COLO829 (cell line): Measurements from ENCODE around the gene KMT2B.
A peak's percentile ranks its signal among the peaks of the same experiment; 100 is the strongest.
"Not testable (repeated sequence)": the region's sequence is repeated elsewhere in the genome, so short reads cannot be mapped to it uniquely, and the experiment has no call there.

Experiments
- DNase-seq: peaks from one replicate; pipeline ENCODE4 v3.0.0; 2012; ENCODE audit warnings: low spot score

Gene KMT2B

DNA sequence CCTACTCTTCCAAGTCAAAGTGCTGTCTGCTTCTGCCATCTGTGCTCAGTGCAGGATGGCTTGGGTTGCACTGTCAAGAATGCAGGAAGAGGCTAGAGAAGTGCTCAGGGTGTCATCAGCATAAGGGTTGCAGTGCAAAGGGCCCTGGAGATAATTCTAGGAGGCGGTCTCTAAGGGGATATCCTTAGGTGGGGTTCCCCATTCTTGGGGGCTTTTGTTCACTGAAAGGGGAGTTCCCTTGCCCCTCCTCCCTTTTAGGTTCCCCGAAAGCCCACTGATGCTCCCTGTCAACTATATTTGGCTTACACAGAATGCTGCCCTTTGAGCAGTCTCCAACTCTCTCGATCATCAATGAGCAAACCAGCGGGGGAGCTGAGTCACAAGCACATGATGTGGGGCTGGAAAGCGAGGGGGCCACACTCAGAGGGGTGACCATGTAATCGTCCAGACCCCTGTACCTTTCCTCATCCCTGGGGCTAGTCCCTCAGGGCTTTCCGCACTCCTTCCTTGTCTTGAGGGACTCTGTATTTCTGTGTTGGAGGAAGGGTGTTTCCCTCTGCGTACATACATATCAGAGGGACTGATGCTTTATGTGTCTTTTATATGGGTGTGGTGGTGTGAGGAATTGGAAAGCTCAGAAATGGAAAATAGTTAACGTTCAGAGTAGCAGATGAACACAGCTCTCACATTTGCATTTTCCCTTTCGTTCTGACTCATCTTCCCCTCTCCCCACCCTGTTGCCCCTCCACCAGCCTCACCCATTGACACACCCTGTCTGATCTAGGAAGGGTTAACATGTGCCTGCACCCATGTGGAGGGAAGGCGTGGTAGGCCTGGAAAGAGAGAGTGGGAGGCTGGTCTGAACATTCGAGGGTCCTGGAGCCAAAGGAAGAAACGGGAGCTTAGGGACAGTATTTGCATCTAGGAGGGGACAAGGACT is 6.7 kb upstream of the KMT2B start:
- DNase-seq = no peak

- DNase-seq = no peak
These were observed 5.0 kb upstream of the KMT2B start for GRCh38 chr19:35712567-35713505.

DNA sequence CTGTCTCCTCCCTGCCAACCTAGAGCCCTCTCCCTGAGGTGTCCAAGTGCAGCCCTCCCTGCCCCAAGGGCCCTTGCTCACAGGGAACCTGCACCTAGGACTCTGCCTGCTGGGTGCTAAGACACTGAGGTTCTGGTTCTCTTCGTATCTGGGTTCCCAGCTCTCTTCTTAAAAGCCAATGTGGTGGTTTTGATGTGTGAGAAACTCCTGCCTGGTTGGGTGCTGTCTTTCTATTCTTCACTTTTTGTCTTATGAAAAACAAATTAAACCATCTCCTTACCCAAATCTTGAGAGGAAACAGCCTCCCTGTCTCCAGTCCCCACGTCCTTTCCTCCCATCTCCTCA is 4.3 kb upstream of the KMT2B start:
- DNase-seq = no peak

- DNase-seq = no peak
These were observed 3.8 kb upstream of the KMT2B start for GRCh38 chr19:35713904-35714495.

GRCh38 chr19:35714601-35715354 is 3.0 kb upstream of the KMT2B start:
- no peak for DNase-seq

DNA sequence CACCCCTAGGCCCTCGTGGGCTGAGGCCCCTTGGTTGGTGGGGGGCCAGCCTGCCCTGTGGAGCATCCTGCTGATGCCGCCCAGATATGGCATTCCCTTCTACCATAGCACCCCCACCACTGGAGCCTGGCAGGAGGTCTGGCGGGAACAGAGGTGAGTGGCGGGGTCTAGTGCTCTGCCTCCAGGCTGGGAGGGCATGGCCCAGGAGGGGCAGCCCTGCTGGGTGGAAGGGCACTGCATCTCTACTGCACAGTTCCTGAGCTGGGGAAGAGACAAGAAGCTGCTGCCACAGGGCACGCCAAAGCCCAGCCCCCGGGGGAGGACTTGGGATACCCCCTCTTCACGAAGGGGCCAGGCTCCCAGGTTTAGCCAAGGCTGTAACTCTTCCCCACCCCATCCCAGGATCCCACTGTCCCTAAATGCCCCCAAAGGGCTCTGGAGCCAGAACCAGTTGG is 2.4 kb upstream of the KMT2B start:
- DNase-seq = no peak

GRCh38 chr19:35715981-35716800 is 1.6 kb upstream of the KMT2B start:
- peak; percentile 64 for DNase-seq

GRCh38 chr19:35716801-35717664 is 770 bp upstream of the KMT2B start:
- peak; percentile 99 for DNase-seq

- no peak for DNase-seq
These were observed 690 bp downstream of the KMT2B start for GRCh38 chr19:35718345-35719041.

DNA sequence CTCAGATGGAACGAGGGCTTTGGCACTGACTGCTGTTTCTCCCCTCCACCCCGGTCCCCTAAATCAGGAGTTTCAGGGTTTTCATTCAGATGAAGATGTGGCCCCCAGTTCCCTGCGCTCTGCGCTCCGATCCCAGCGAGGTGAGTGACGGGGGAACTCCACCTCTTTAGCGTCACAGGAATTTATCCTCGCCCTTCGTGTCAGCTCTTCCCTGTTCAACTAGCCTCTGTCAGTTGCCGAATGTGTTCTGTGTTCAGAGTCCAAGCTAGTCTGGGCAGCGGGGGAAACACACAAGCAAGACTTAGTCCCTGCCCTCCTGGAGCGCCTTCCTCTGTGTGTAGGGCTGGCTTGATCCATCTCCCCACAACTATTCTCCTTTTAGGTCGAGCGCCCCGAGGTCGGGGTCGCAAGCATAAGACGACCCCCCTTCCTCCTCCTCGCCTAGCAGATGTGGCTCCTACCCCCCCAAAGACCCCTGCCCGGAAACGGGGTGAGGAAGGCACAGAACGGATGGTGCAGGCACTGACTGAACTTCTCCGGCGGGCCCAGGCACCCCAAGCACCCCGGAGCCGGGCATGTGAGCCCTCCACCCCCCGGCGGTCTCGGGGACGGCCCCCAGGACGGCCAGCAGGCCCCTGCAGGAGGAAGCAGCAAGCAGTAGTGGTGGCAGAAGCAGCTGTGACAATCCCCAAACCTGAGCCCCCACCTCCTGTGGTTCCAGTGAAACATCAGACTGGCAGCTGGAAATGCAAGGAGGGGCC is 1.8 kb downstream of the KMT2B start:
- no peak for DNase-seq

DNA sequence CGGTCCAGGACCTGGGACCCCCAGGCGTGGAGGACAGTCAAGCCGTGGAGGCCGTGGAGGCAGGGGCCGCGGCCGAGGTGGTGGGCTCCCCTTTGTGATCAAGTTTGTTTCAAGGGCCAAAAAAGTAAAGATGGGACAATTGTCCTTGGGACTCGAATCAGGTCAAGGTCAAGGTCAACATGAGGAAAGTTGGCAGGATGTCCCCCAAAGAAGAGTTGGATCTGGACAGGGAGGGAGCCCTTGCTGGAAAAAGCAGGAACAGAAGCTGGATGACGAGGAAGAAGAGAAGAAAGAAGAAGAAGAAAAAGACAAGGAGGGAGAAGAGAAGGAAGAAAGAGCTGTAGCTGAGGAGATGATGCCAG is 2.3 kb downstream of the KMT2B start:
- no peak for DNase-seq

GRCh38 chr19:35720648-35721047 is 2.8 kb downstream of the KMT2B start:
- DNase-seq = no peak

DNA sequence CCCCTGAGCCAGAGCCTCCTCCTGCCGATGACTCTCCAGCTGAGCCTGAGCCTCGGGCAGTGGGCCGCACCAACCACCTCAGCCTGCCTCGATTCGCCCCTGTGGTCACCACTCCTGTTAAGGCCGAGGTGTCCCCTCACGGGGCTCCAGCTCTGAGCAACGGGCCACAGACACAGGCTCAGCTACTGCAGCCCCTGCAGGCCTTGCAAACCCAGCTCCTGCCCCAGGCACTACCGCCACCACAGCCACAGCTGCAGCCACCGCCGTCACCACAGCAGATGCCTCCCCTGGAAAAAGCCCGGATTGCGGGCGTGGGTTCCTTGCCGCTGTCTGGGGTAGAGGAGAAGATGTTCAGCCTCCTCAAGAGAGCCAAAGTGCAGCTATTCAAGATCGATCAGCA is 3.6 kb downstream of the KMT2B start:
- no peak for DNase-seq

GRCh38 chr19:35722461-35722860 is 4.7 kb downstream of the KMT2B start:
- no peak for DNase-seq

GRCh38 chr19:35722897-35723296 is 5.1 kb downstream of the KMT2B start:
- no peak for DNase-seq

DNA sequence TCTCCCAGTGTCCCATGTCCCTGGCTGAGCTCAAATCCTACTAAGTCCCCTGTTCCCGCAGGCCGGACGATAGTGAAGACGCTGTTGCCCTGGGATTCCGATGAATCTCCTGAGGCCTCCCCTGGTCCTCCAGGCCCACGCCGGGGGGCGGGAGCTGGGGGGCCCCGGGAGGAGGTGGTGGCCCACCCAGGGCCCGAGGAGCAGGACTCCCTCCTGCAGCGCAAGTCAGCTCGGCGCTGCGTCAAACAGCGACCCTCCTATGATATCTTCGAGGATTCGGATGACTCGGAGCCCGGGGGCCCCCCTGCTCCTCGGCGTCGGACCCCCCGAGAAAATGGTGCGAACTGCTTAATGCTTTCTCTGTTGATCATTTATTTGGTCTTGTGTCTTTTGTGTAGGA is 5.9 kb downstream of the KMT2B start:
- no peak for DNase-seq

GRCh38 chr19:35724132-35724531 is 6.3 kb downstream of the KMT2B start:
- not testable (repeated sequence) for DNase-seq

GRCh38 chr19:35724560-35724959 is 6.8 kb downstream of the KMT2B start:
- no peak for DNase-seq
